A549 (cell line): ENCODE data around the gene CASP4. TPM values are rescaled to one million over a fixed set of nuclear protein-coding genes. Genes with fewer than 3 reads are reported as not detected.

ENCODE experiments used
- ATAC-seq, 2 experiments: fragments of 200-7000 bp in 1 of 2; fragments of >200 bp in 1 of 2; cut with Nextera tagmentation in 1 of 2; cut with Tn5 transposase in 1 of 2; 3 replicates each; pipeline versions ENCODE4 v1.8.0 to v1.9.1; 2018 to 2020; ENCODE audit warnings: mild to moderate bottlenecking in 1 of 2, moderate library complexity in 1 of 2
- CTCF ChIA-PET: fragments of 300-600 bp; sonication (Branson Sonifier 250); formaldehyde crosslinking; extraction: SDS; loops from one replicate; lab custom pipeline; 2021; ENCODE audit warnings: antibody characterized with exemption, inconsistent platforms; lab: Yijun Ruan, JAX
- POLR2A ChIA-PET: fragments of 350-600 bp; formaldehyde crosslinking; extraction: SDS; loops from one replicate; lab custom pipeline; 2021; ENCODE audit warnings: antibody characterized with exemption, inconsistent platforms; lab: Yijun Ruan, JAX
- DNase-seq, 2 experiments: peaks; one replicate each; pipeline versions ENCODE4 v3.0.0 to v3.0.0-alpha.2; 2011 to 2016; ENCODE audit warnings: low read depth in 1 of 2, low spot score in 1 of 2
- FAIRE-seq: peaks from 2 replicates; lab custom pipeline; 2011; peaks lifted over from hg19 to GRCh38; lab: Jason Lieb, UNC
- H3K27ac ChIP-seq, 2 experiments: fragments of >200 bp; sonication (Bioruptor Twin); formaldehyde crosslinking; 3 replicates each; pipeline ENCODE4 v1.5.1; 2016 to 2017
- H3K4me1 ChIP-seq: fragments of >200 bp; sonication (Bioruptor Twin); formaldehyde crosslinking; 3 replicates; pipeline ENCODE4 v1.6.1; 2016
- H3K4me2 ChIP-seq: fragments of >200 bp; sonication (Bioruptor Twin); formaldehyde crosslinking; 3 replicates; pipeline ENCODE4 v1.6.1; 2016
- H3K4me3 ChIP-seq: fragments of >200 bp; sonication (Bioruptor Twin); formaldehyde crosslinking; 3 replicates; pipeline ENCODE4 v1.5.1; 2016
- H3K9me3 ChIP-seq: fragments of >200 bp; sonication (Bioruptor Twin); formaldehyde crosslinking; 3 replicates; pipeline ENCODE4 v1.6.1; 2016
- BHLHE40 ChIP-seq: IDR thresholded peaks from 2 replicates; pipeline ENCODE4 v1.6.1; 2012; ENCODE audit warnings: low read depth, low read length, inconsistent platforms
- CEBPB ChIP-seq, 2 experiments: fragments of >200 bp in 1 of 2; sonication (Bioruptor Twin) in 1 of 2; formaldehyde crosslinking in 1 of 2; IDR thresholded peaks; 2 replicates each; pipeline ENCODE4 v1.6.1; 2012 to 2016
- CHD4 ChIP-seq: fragments of 200-600 bp; sonication (generic); IDR thresholded peaks from 2 replicates; pipeline ENCODE4 v1.6.1; 2016; ENCODE audit warnings: antibody characterized with exemption, mild to moderate bottlenecking, borderline replicate concordance
- CTCF ChIP-seq: fragments of >200 bp; sonication (Bioruptor Twin); formaldehyde crosslinking; IDR thresholded peaks from 3 replicates; pipeline ENCODE4 v1.5.1; 2016
- FOSL2 ChIP-seq, 2 experiments: fragments of 450-650 bp in 1 of 2; fragments of >200 bp in 1 of 2; sonication (Bioruptor Twin) in 1 of 2; formaldehyde crosslinking; IDR thresholded peaks; 2 replicates each; pipeline versions ENCODE4 v1.5.0 to v1.6.1; 2016 to 2020; ENCODE audit warnings: mild to moderate bottlenecking in 1 of 2, moderate library complexity in 1 of 2
- FOXS1 ChIP-seq: fragments of 250-450 bp; sonication (Bioruptor Pico); IDR thresholded peaks from 2 replicates; pipeline ENCODE4 v1.5.0; 2020; ENCODE audit warnings: mild to moderate bottlenecking, moderate library complexity
- HDAC2 ChIP-seq: fragments of 200-600 bp; sonication (generic); IDR thresholded peaks from 2 replicates; pipeline ENCODE4 v1.6.1; 2016
- HES2 ChIP-seq: fragments of >200 bp; sonication (Bioruptor Twin); formaldehyde crosslinking; IDR thresholded peaks from 2 replicates; pipeline ENCODE4 v1.6.1; 2016
- HMGXB4 ChIP-seq: fragments of 250-450 bp; sonication (Bioruptor Pico); IDR thresholded peaks from 2 replicates; pipeline ENCODE4 v1.5.0; 2021; ENCODE audit warnings: mild to moderate bottlenecking, moderate library complexity, borderline replicate concordance
- HOXA7 ChIP-seq: fragments of 250-450 bp; sonication (Bioruptor Pico); IDR thresholded peaks from 2 replicates; pipeline ENCODE4 v1.5.0; 2020; ENCODE audit warnings: mild to moderate bottlenecking, moderate library complexity
- HOXB13 ChIP-seq: fragments of 250-450 bp; sonication (Bioruptor Pico); IDR thresholded peaks from 2 replicates; pipeline ENCODE4 v1.5.0; 2020; ENCODE audit warnings: low read depth, mild to moderate bottlenecking, moderate library complexity
- JUNB ChIP-seq: fragments of >200 bp; sonication (Bioruptor Twin); formaldehyde crosslinking; IDR thresholded peaks from 2 replicates; pipeline ENCODE4 v1.6.1; 2016
- KDM5A ChIP-seq: fragments of 200-600 bp; sonication (generic); IDR thresholded peaks from 2 replicates; pipeline ENCODE4 v1.6.1; 2016; ENCODE audit warnings: antibody characterized with exemption, mild to moderate bottlenecking
- MAFK ChIP-seq: fragments of 450-650 bp; IDR thresholded peaks from 2 replicates; pipeline ENCODE4 v1.6.1; 2014; ENCODE audit not compliant: partially characterized antibody
- NFE2L2 ChIP-seq: fragments of 150-350 bp; conservative IDR thresholded peaks from 2 replicates; pipeline ENCODE4 v1.6.1; 2014; ENCODE audit warnings: low read length
- NR3C1 ChIP-seq: fragments of >200 bp; sonication (Bioruptor Twin); formaldehyde crosslinking; IDR thresholded peaks from 3 replicates; pipeline ENCODE4 v1.6.1; 2017
- PBX3 ChIP-seq: IDR thresholded peaks from 2 replicates; pipeline ENCODE4 v1.6.1; 2012
- RAD21 ChIP-seq, 2 experiments: fragments of >200 bp in 1 of 2; sonication (Bioruptor Twin) in 1 of 2; formaldehyde crosslinking in 1 of 2; IDR thresholded peaks in 1 of 2; conservative IDR thresholded peaks in 1 of 2; 2 replicates in 1 of 2; 3 replicates in 1 of 2; pipeline ENCODE4 v1.6.1; 2012 to 2018; ENCODE audit warnings: inconsistent platforms in 1 of 2
- RARB ChIP-seq: fragments of 250-450 bp; sonication (Bioruptor Pico); IDR thresholded peaks from 2 replicates; pipeline ENCODE4 v1.8.0; 2021; ENCODE audit warnings: mild to moderate bottlenecking, moderate library complexity
- RCOR1 ChIP-seq: fragments of 150-350 bp; IDR thresholded peaks from 2 replicates; pipeline ENCODE4 v1.6.1; 2014; ENCODE audit warnings: antibody characterized with exemption, low read length, low read depth
- SREBF2 ChIP-seq: fragments of 450-650 bp; IDR thresholded peaks from 2 replicates; pipeline ENCODE4 v1.6.1; 2014; ENCODE audit warnings: mild to moderate bottlenecking, moderate library complexity
- TP53 ChIP-seq: fragments of 250-450 bp; sonication (Bioruptor Pico); IDR thresholded peaks from 2 replicates; pipeline ENCODE4 v1.5.0; 2021; ENCODE audit warnings: mild to moderate bottlenecking, moderate library complexity
- ZFP36 ChIP-seq: fragments of 450-650 bp; IDR thresholded peaks from 2 replicates; pipeline ENCODE4 v1.6.1; 2014; ENCODE audit warnings: borderline replicate concordance; ENCODE audit not compliant: partially characterized antibody
- ZSCAN20 ChIP-seq: fragments of 250-450 bp; sonication (Bioruptor Pico); IDR thresholded peaks from 2 replicates; pipeline ENCODE4 v1.8.0; 2022; ENCODE audit warnings: mild to moderate bottlenecking, moderate library complexity
- WGBS: methylation state at CpG from one replicate; pipeline ENCODE4 v1.1.6; 2017; ENCODE audit errors: missing lambda C conversion rate; 5-methylcytosine and 5-hydroxymethylcytosine counted together
- polyA plus RNA-seq, 4 experiments: library from polyadenylated mRNA; depleted of rRNA in 3 of 4; stranded (reverse); fragments of >200 nt; fragmentation: RNase III in 1 of 4; extraction: RNeasy Plus Mini Kit Qiagen cat#74134 plus additional on column Dnase treatment in 1 of 4; gene quantifications; 2 replicates in 3 of 4; 3 replicates in 1 of 4; pipeline ENCODE4 v1.2.3, GENCODE V29; 2011 to 2017
- TF ChIP-seq, protein P1 (sequence below): fragments of >200 bp; sonication (Bioruptor Twin); formaldehyde crosslinking; IDR thresholded peaks from 3 replicates; pipeline ENCODE4 v1.6.1; 2016
- TF ChIP-seq, protein P2 (sequence below): IDR thresholded peaks from 2 replicates; pipeline ENCODE4 v1.6.1; 2012
- TF ChIP-seq, protein P3 (sequence below): IDR thresholded peaks from 2 replicates; pipeline ENCODE4 v1.6.1; 2012; ENCODE audit warnings: low read depth, borderline replicate concordance

CASP4 gene
- polyA plus RNA-seq, 2 of the 4 experiments (the other 2 are of a cell fraction), result 5.5 to 9.7 TPM

DNA sequence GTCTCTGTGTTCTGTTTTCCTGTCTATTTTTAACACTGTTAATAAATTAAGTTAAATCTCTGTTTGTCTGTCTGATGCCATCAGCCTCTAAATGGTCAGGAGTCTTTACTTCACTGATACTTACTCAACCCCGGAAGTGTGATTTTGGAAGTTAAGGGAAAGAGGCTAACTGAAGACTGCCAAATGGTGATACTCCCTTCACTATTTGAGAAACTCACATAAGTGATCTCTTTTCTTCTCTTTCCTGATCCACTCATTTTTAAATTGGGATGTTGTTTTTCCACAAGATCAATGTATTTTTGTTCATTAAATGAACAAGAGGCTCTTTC, 69.7 kb downstream of the CASP4 start (continued):
- TF ChIP-seq, protein P1, sequence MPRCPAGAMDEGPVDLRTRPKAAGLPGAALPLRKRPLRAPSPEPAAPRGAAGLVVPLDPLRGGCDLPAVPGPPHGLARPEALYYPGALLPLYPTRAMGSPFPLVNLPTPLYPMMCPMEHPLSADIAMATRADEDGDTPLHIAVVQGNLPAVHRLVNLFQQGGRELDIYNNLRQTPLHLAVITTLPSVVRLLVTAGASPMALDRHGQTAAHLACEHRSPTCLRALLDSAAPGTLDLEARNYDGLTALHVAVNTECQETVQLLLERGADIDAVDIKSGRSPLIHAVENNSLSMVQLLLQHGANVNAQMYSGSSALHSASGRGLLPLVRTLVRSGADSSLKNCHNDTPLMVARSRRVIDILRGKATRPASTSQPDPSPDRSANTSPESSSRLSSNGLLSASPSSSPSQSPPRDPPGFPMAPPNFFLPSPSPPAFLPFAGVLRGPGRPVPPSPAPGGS, result no peak
- TF ChIP-seq SREBF2 (no peak), HDAC2 (no peak), CHD4 (no peak), FOSL2 (IDR thresholded peaks at IDR 0.05) (no peak), FOSL2 (CRISPR knock-in tag; IDR thresholded peaks at IDR 0.05) (no peak)
- TF ChIP-seq, protein P2, sequence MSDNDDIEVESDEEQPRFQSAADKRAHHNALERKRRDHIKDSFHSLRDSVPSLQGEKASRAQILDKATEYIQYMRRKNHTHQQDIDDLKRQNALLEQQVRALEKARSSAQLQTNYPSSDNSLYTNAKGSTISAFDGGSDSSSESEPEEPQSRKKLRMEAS, result no peak

- DNase-seq (no peak), ATAC-seq (no peak), FAIRE-seq (no peak)
- H3K4me2 ChIP-seq, result no peak within 1 kb of the TSS
- POLR2A ChIA-PET, result no interaction called here
- H3K27ac ChIP-seq, result no peak within 1 kb of the TSS
- no peaks in the 10 kb centered on the region for H3K9me3 ChIP-seq
- no peaks in the 10 kb centered on the region for H3K4me1 ChIP-seq
- H3K4me3 ChIP-seq, result no peak within 1 kb of the TSS
- 53% methylated on average over 9 of the region's 9 CpGs for WGBS
- CTCF ChIA-PET, result no interaction called here
- TF ChIP-seq RARB (CRISPR knock-in tag) (no peak), CTCF (no peak), CEBPB (IDR thresholded peaks at IDR 0.05) (no peak), HOXB13 (CRISPR knock-in tag) (no peak), BHLHE40 (no peak), NFE2L2 (no peak), RCOR1 (no peak), TP53 (no peak), KDM5A (no peak), JUNB (no peak), ZSCAN20 (CRISPR knock-in tag) (no peak), HMGXB4 (CRISPR knock-in tag) (no peak), HOXA7 (no peak)
- TF ChIP-seq, protein P2, result no peak
Measured at GRCh38 chr11:104897891-104898684, 70.3 kb downstream of the CASP4 start, which contains the start of gene CASP12. Gene CASP12 (minus strand): TSS chr11:104898460.

GRCh38 chr11:104895634-104896033, 72.7 kb downstream of the CASP4 start:
- FAIRE-seq, result no peak
- WGBS, result 4% methylated on average over 2 of the region's 2 CpGs
- DNase-seq, result no peak
- Histone ChIP-seq H3K4me1 (no peaks in the 10 kb centered on the region), H3K4me2 (no peak overlapping the region), H3K9me3 (no peaks in the 10 kb centered on the region), H3K27ac (no peak overlapping the region), H3K4me3 (no peak overlapping the region)
- no peak for ATAC-seq
- CTCF ChIA-PET, result no interaction called here
- POLR2A ChIA-PET, result no interaction called here
- no peak for TF ChIP-seq NR3C1
- no peak for TF ChIP-seq FOXS1
- TF ChIP-seq, protein P2, result no peak
- no peak for TF ChIP-seq PBX3
- TF ChIP-seq HES2, result no peak
- TF ChIP-seq ZFP36, result no peak
- no peak for TF ChIP-seq RAD21 (conservative IDR thresholded peaks at IDR 0.05 in 1 of 2, IDR thresholded peaks at IDR 0.05 in 1 of 2)
- TF ChIP-seq, protein P3, sequence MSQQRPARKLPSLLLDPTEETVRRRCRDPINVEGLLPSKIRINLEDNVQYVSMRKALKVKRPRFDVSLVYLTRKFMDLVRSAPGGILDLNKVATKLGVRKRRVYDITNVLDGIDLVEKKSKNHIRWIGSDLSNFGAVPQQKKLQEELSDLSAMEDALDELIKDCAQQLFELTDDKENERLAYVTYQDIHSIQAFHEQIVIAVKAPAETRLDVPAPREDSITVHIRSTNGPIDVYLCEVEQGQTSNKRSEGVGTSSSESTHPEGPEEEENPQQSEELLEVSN, result no peak
- TF ChIP-seq BHLHE40, result no peak
- TF ChIP-seq MAFK, result no peak
